Measurements from ENCODE around the gene FRK.
"Not testable (repeated sequence)": the region's sequence is repeated elsewhere in the genome, so short reads cannot be mapped to it uniquely, and the experiment has no call there.

Gene FRK

GRCh38 chr6:116060572-116061283 lies at the start of gene FRK:
Gene FRK (minus strand): TSS chr6:116060891. CDS start chr6:116060311, 580 bp downstream.
- peak; percentile 21 for DNase-seq

GRCh38 chr6:116108836-116109235 lies 48.1 kb upstream of the FRK start:
- no peak for DNase-seq

- no peak for DNase-seq
Observed at GRCh38 chr6:116106146-116106545, 45.5 kb upstream of the FRK start.

GRCh38 chr6:116105247-116105646 lies 44.6 kb upstream of the FRK start:
- DNase-seq, result no peak

- DNase-seq, result no peak
Observed at GRCh38 chr6:116104636-116105035, 43.9 kb upstream of the FRK start.

- DNase-seq, result no peak
Observed at GRCh38 chr6:116102873-116103272, 42.2 kb upstream of the FRK start.

GRCh38 chr6:116101790-116102189 lies 41.1 kb upstream of the FRK start:
- no peak for DNase-seq

- DNase-seq, result no peak
Observed at GRCh38 chr6:116101302-116101718, 40.6 kb upstream of the FRK start.

GRCh38 chr6:116100419-116101301 lies 40.0 kb upstream of the FRK start, which contains the start of gene NT5DC1:
Gene NT5DC1 (plus strand): TSS chr6:116100853. CDS start chr6:116100931, 78 bp downstream.
- DNase-seq, result peak; percentile 65

GRCh38 chr6:116099036-116099435 lies 38.3 kb upstream of the FRK start:
- DNase-seq, result no peak

GRCh38 chr6:116096979-116097816 lies 36.5 kb upstream of the FRK start:
- no peak for DNase-seq

- DNase-seq, result not testable (repeated sequence)
Observed at GRCh38 chr6:116096048-116096759, 35.5 kb upstream of the FRK start.

GRCh38 chr6:116094041-116094440 lies 33.4 kb upstream of the FRK start:
- DNase-seq, result no peak

GRCh38 chr6:116090251-116090650 lies 29.6 kb upstream of the FRK start:
- DNase-seq, result no peak

- DNase-seq, result no peak
Observed at GRCh38 chr6:116088946-116089345, 28.3 kb upstream of the FRK start.

GRCh38 chr6:116087437-116088027 lies 26.8 kb upstream of the FRK start:
- DNase-seq, result no peak

GRCh38 chr6:116084284-116084683 lies 23.6 kb upstream of the FRK start:
- no peak for DNase-seq

GRCh38 chr6:116083052-116083451 lies 22.4 kb upstream of the FRK start:
- no peak for DNase-seq

GRCh38 chr6:116078945-116079344 lies 18.3 kb upstream of the FRK start:
- no peak for DNase-seq

- DNase-seq, result no peak
Observed at GRCh38 chr6:116078522-116078921, 17.8 kb upstream of the FRK start.

- no peak for DNase-seq
Observed at GRCh38 chr6:116074732-116075390, 14.2 kb upstream of the FRK start.

Measured in DMS79 treated with DMSO at 0.1 percent for 48 hours (cell line).